DOHH2 (cell line): ENCODE results near the gene ERN1.

ENCODE experiments used
- EZH2phosphoT487 ChIP-seq: fragments of 200-600 bp; sonication (generic); IDR thresholded peaks from 2 replicates; pipeline ENCODE4 v1.6.1; 2017; ENCODE audit warnings: borderline replicate concordance, mild to moderate bottlenecking, antibody characterized with exemption, low read length, moderate library complexity, mixed read lengths
- TF ChIP-seq, protein P1 (sequence below): fragments of 200-600 bp; sonication (generic); IDR thresholded peaks from one replicate; pipeline ENCODE4 v1.5.1; 2014; ENCODE audit warnings: antibody characterized with exemption, mild to moderate bottlenecking, low read depth, low read length; ENCODE audit not compliant: poor library complexity, severe bottlenecking

DNA sequence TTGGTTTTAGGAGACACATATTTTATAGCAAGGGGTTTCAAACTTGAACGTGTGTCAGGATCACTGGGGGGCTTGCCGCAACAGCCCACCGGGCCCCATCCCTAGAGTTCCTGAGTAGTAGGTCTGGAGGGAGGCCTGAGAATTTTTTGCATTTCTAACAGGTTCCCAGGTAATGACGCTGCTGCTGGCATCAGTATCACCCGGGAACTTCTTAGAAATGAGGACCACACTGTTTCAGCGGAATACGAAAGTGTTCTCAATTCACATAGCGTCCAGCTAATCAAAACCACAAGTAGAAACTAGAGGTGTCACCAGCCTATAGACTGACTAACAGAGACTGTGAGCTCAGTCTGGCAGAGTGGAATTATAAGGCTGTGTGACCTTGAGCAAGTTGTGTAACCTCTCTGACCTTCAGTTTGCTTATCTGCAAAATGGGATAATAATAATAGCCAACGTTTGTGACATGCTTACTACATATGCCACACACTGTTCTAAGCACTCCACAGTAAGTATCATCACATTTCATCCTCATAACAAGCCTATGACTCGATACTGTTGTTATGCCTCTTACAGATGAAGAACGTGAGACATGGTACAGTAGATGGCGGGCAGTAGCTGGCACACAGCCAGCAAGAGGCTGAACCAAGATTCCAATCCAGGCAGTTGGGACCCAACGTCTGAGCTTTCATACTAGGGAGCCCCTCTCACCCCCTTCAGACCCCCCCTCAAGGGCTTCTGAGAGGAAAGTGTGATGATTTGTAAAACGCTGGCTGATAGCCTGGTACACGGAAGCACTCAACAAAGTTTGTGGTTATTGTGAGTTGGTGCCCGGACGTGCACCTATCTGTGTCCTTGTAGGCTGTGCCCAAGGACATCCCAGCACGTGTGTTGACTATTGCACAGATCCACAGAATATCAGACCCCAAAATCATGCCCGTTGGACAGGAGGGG is 104.9 kb downstream of the ERN1 start:
- TF ChIP-seq, protein P1, sequence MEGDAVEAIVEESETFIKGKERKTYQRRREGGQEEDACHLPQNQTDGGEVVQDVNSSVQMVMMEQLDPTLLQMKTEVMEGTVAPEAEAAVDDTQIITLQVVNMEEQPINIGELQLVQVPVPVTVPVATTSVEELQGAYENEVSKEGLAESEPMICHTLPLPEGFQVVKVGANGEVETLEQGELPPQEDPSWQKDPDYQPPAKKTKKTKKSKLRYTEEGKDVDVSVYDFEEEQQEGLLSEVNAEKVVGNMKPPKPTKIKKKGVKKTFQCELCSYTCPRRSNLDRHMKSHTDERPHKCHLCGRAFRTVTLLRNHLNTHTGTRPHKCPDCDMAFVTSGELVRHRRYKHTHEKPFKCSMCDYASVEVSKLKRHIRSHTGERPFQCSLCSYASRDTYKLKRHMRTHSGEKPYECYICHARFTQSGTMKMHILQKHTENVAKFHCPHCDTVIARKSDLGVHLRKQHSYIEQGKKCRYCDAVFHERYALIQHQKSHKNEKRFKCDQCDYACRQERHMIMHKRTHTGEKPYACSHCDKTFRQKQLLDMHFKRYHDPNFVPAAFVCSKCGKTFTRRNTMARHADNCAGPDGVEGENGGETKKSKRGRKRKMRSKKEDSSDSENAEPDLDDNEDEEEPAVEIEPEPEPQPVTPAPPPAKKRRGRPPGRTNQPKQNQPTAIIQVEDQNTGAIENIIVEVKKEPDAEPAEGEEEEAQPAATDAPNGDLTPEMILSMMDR = no peak
- TF ChIP-seq EZH2phosphoT487 = no peak
